ENCODE measurements around the gene NINJ2.

DNA sequence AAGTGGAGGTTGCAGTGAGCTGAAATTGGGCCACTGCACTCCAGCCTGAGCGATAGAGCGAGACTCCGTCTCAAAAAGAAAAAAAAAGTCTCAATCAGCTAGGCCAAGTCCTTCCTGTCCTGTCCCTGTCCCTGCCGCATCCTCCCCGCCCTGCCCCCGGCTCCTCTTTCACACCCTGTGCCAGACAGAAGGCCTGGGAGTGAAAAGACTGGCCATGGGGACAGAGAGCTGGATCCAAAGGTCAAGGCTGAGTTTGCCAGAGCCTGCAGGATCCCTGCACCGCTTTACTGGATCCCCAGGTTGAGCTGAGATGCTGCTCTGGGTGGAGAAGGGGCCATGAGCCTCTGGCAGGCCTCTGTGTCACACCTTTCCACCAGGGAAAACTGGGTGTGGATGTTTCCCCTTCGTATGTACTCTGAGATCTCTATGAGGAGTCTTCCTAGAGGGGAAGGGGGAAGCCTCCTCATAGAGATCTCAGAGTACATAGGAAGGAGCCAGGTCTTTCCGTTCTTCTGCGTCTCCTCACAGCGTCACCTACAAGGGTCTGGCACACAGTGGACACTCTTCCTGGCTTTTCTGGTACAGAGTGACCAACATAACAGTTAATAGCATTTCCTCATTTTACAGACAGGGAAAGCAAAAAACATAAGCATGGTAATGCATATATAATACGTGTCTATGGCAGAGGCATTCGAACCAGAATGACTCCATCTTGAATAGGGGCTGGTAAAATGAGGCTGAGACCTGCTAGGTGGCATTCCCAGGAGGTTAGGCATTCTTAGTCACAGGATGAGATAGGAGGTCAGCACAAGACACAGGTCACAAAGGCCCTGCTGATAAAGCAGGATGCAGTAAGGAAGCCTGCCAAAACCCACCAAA is 35.1 kb downstream of the NINJ2 start:
- TF ChIP-seq, protein P1, sequence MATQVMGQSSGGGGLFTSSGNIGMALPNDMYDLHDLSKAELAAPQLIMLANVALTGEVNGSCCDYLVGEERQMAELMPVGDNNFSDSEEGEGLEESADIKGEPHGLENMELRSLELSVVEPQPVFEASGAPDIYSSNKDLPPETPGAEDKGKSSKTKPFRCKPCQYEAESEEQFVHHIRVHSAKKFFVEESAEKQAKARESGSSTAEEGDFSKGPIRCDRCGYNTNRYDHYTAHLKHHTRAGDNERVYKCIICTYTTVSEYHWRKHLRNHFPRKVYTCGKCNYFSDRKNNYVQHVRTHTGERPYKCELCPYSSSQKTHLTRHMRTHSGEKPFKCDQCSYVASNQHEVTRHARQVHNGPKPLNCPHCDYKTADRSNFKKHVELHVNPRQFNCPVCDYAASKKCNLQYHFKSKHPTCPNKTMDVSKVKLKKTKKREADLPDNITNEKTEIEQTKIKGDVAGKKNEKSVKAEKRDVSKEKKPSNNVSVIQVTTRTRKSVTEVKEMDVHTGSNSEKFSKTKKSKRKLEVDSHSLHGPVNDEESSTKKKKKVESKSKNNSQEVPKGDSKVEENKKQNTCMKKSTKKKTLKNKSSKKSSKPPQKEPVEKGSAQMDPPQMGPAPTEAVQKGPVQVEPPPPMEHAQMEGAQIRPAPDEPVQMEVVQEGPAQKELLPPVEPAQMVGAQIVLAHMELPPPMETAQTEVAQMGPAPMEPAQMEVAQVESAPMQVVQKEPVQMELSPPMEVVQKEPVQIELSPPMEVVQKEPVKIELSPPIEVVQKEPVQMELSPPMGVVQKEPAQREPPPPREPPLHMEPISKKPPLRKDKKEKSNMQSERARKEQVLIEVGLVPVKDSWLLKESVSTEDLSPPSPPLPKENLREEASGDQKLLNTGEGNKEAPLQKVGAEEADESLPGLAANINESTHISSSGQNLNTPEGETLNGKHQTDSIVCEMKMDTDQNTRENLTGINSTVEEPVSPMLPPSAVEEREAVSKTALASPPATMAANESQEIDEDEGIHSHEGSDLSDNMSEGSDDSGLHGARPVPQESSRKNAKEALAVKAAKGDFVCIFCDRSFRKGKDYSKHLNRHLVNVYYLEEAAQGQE (IDR thresholded peaks at IDR 0.05; ENCODE audit: borderline replicate concordance) = no peak
- TF ChIP-seq, protein P2, sequence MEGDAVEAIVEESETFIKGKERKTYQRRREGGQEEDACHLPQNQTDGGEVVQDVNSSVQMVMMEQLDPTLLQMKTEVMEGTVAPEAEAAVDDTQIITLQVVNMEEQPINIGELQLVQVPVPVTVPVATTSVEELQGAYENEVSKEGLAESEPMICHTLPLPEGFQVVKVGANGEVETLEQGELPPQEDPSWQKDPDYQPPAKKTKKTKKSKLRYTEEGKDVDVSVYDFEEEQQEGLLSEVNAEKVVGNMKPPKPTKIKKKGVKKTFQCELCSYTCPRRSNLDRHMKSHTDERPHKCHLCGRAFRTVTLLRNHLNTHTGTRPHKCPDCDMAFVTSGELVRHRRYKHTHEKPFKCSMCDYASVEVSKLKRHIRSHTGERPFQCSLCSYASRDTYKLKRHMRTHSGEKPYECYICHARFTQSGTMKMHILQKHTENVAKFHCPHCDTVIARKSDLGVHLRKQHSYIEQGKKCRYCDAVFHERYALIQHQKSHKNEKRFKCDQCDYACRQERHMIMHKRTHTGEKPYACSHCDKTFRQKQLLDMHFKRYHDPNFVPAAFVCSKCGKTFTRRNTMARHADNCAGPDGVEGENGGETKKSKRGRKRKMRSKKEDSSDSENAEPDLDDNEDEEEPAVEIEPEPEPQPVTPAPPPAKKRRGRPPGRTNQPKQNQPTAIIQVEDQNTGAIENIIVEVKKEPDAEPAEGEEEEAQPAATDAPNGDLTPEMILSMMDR (IDR thresholded peaks at IDR 0.05; ENCODE audit: poor library complexity, severe bottlenecking) = no peak
- no peak for TF ChIP-seq EP300 (conservative IDR thresholded peaks at IDR 0.05; ENCODE audit: poor library complexity, severe bottlenecking)
- no peak for TF ChIP-seq TAF1 (IDR thresholded peaks at IDR 0.05; ENCODE audit: low read depth)
- no peak for TF ChIP-seq POLR2AphosphoS5 (IDR thresholded peaks at IDR 0.05)
- TF ChIP-seq SMC3 (conservative IDR thresholded peaks at IDR 0.05; ENCODE audit: poor library complexity) = no peak
- TF ChIP-seq MXI1 (conservative IDR thresholded peaks at IDR 0.05; ENCODE audit: poor library complexity, severe bottlenecking) = no peak
- TF ChIP-seq EZH2 (IDR thresholded peaks at IDR 0.05; ENCODE audit: borderline replicate concordance, insufficient read depth, low read length, poor library complexity, severe bottlenecking) = no peak
- TF ChIP-seq RAD21 (conservative IDR thresholded peaks at IDR 0.05) = no peak
